CD4-positive, alpha-beta T cell (primary cell): ENCODE measurements around the gene WDR4. TPM values are rescaled to one million over a fixed set of nuclear protein-coding genes. Genes with fewer than 3 reads are reported as not detected.

ENCODE experiments used
- ATAC-seq: fragments of 200-7000 bp; cut with Tn5 transposase; one replicate; pipeline ENCODE4 v1.10.0; 2022; ENCODE audit warnings: mild to moderate bottlenecking; ENCODE audit not compliant: poor library complexity
- CTCF ChIA-PET: fragments of 350-600 bp; sonication (Branson Sonifier 250); formaldehyde crosslinking; loops from one replicate; lab custom pipeline; 2021; ENCODE audit warnings: antibody characterized with exemption, inconsistent platforms; lab: Charles Lee
- POLR2A ChIA-PET: fragments of 350-600 bp; sonication (Branson Sonifier 250); formaldehyde crosslinking; loops from one replicate; lab custom pipeline; 2021; ENCODE audit warnings: antibody characterized with exemption, inconsistent platforms; lab: Charles Lee
- DNase-seq, 14 experiments: peaks; one replicate each; pipeline ENCODE4 v3.0.0-alpha.2; 2013 to 2020; ENCODE audit warnings: mixed read lengths in 2 of 14
- H3K27ac ChIP-seq, 2 donors: one replicate each; pipeline versions ENCODE4 v1.5.1 to v1.7.0; 2013; ENCODE audit warnings: low read length in 2 of 2, low read depth in 1 of 2, mild to moderate bottlenecking in 1 of 2
- H3K27me3 ChIP-seq, 2 experiments: 1 replicate in 1 of 2; 2 replicates in 1 of 2; pipeline versions ENCODE4 v1.6.1 to v1.7.0; 2013; ENCODE audit warnings: low read length in 2 of 2, control low read depth in 1 of 2, mild to moderate bottlenecking in 1 of 2, moderate library complexity in 1 of 2; ENCODE audit not compliant: insufficient read depth in 2 of 2, control insufficient read depth in 1 of 2
- H3K36me3 ChIP-seq: one replicate; pipeline ENCODE4 v1.6.1; 2013; ENCODE audit warnings: low read length, control low read depth; ENCODE audit not compliant: insufficient read depth
- H3K4me1 ChIP-seq: one replicate; pipeline ENCODE4 v1.6.1; 2013; ENCODE audit warnings: low read length, control low read depth; ENCODE audit not compliant: insufficient read depth
- H3K4me3 ChIP-seq: one replicate; pipeline ENCODE4 v1.5.1; 2013; ENCODE audit warnings: mild to moderate bottlenecking, low read length, moderate library complexity
- H3K9me3 ChIP-seq, 2 experiments: 1 replicate in 1 of 2; 2 replicates in 1 of 2; pipeline versions ENCODE4 v1.6.1 to v1.7.0; 2013; ENCODE audit warnings: low read length in 2 of 2, mild to moderate bottlenecking in 2 of 2, control low read depth in 1 of 2, moderate library complexity in 1 of 2; ENCODE audit not compliant: control insufficient read depth in 1 of 2, insufficient read depth in 1 of 2
- H3K27ac Mint-ChIP-seq: one replicate; pipeline ENCODE4 v1.8.0; 2020; ENCODE audit warnings: mixed read lengths
- H3K27me3 Mint-ChIP-seq: one replicate; pipeline ENCODE4 v1.8.0; 2021; ENCODE audit warnings: mixed read lengths
- H3K36me3 Mint-ChIP-seq: one replicate; pipeline ENCODE4 v1.8.0; 2021; ENCODE audit warnings: low read depth, mixed read lengths
- H3K4me1 Mint-ChIP-seq: one replicate; pipeline ENCODE4 v1.8.0; 2021; ENCODE audit warnings: low read depth, mixed read lengths
- H3K4me3 Mint-ChIP-seq: one replicate; pipeline ENCODE4 v1.8.0; 2020; ENCODE audit warnings: mild to moderate bottlenecking, mixed read lengths
- H3K9me3 Mint-ChIP-seq: one replicate; pipeline ENCODE4 v1.8.0; 2020; ENCODE audit warnings: mixed read lengths
- CTCF ChIP-seq: fragments of 200-600 bp; IDR thresholded peaks from one replicate; pipeline ENCODE4 v1.8.0; 2022; ENCODE audit warnings: antibody characterized with exemption, mild to moderate bottlenecking
- intact Hi-C, 2 experiments: fragments of 100-400 bp; cut with DNase I in 1 of 2; cut with micrococcal nuclease in 1 of 2; formaldehyde crosslinking; loops; one replicate each; pipeline versions ENCODE4 v1.15.1 to v1.9.0; 2023 to 2025; cut with DNase I, micrococcal nuclease
- total RNA-seq, 174 experiments: library from RNA in 2 of 174; stranded (reverse) in 2 of 174; gene quantifications; one replicate each; pipeline ENCODE4 v1.2.3 and lab custom pipeline; 2021 to 2026

The WDR4 gene
- total RNA-seq, 2 experiments from 2014 or later, result 11.3 to 12.9 TPM

DNA sequence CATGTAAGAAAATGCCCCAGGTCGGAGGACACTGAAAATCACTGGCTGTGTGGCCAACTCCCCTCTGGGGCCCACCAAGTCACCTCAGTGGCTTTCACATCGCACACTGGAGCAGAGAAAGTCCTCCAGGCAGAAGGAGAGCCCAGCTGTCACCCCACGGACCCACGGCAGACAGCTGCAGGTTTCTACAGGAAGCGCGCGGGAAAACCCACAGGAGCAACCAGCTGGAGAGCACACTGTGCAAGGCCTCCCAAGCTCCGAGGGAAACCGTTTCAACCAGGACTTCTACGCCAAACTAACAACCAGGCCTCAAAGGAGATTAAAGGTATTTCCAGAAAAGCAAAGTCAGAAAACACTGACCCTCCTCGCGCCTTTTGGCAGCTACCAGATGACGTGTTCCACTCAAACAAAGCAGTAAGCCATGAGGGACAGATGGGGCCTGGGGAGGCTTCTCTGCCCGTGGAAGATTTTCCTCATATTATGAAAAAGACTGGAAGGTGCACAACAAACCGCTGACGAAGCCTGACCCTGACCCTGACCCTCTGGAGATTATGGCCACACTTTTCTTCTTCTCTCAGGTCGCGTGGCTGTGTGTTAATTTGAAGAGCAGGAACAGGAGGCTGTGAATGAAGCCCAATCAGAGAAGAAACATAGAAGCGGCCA, 21.0 kb downstream of the WDR4 start:
- Mint-ChIP-seq H3K27me3 (no peaks in the 10 kb centered on the region), H3K4me1 (no peaks in the 10 kb centered on the region), H3K9me3 (no peaks in the 10 kb centered on the region), H3K4me3 (no peak overlapping the region), H3K36me3 (peaks cover 69% of the 10 kb centered on the region), H3K27ac (no peak overlapping the region)
- DNase-seq, result no peak
- ChIA-PET POLR2A (no interaction called here), CTCF (no interaction called here)
- Histone ChIP-seq H3K9me3 (no peaks in the 10 kb centered on the region), H3K36me3 (peaks cover 85% of the 10 kb centered on the region), H3K27me3 (no peaks in the 10 kb centered on the region), H3K4me1 (no peaks in the 10 kb centered on the region), H3K4me3 (no peak overlapping the region), H3K27ac (no peak overlapping the region)
- intact Hi-C loops, result no loop called here
- ATAC-seq, result no peak
- no peak for TF ChIP-seq CTCF

DNA sequence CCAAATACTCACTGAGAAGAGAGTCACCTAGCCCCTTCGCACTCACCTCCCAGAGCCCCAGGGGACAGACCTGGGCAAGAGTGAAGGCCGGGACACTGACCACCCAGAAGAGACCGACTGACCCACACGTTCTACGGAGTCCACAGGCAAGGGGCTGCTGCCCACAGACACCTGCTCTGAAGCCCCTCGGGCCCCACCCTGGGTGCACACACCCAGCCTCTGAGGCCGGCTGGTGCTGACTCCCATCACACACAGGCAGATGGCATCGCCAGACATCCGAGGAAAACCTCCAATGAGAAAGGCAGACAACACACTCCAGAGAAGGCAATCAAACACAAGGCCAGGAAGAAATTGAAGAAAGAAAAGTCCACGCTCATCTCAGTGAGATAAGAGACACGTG, 22.1 kb downstream of the WDR4 start:
- H3K4me3 Mint-ChIP-seq, result no peak overlapping the region
- Histone ChIP-seq H3K36me3 (peaks cover 82% of the 10 kb centered on the region), H3K4me1 (no peaks in the 10 kb centered on the region), H3K27me3 (no peaks in the 10 kb centered on the region), H3K27ac (no peak overlapping the region), H3K9me3 (no peaks in the 10 kb centered on the region), H3K4me3 (no peak overlapping the region)
- POLR2A ChIA-PET, result no interaction called here
- CTCF ChIA-PET, result no interaction called here
- no peak for TF ChIP-seq CTCF
- no peaks in the 10 kb centered on the region for H3K9me3 Mint-ChIP-seq
- no peak overlapping the region for H3K27ac Mint-ChIP-seq
- DNase-seq (no peak), ATAC-seq (no peak)
- peaks cover 61% of the 10 kb centered on the region for H3K36me3 Mint-ChIP-seq
- no peaks in the 10 kb centered on the region for H3K27me3 Mint-ChIP-seq
- no peaks in the 10 kb centered on the region for H3K4me1 Mint-ChIP-seq
- intact Hi-C loops, result no loop called here

DNA sequence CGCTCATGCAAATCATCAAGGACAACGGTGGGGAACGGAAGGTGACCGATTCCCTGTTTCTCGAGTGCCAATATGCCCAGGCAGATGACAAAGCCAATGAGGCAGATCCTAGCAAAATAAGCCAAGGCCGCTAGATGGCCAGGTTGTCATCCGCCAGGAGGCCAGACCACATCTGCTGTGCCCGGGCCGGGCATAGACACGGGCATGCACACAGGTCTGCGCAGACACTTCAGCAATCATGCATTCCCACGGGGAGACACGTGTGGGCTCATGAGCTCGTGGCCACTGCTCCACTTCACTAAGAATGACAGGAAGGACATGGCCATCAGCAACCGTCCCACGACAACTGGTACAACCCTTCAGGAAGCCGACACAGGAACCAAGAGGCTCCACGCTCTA, 23.4 kb downstream of the WDR4 start:
- H3K4me3 Mint-ChIP-seq, result no peak overlapping the region
- no peaks in the 10 kb centered on the region for H3K27me3 ChIP-seq
- no peak overlapping the region for H3K4me3 ChIP-seq
- ATAC-seq (no peak), DNase-seq (no peak)
- ChIA-PET CTCF (no interaction called here), POLR2A (no interaction called here)
- no peaks in the 10 kb centered on the region for H3K4me1 ChIP-seq
- H3K4me1 Mint-ChIP-seq, result no peaks in the 10 kb centered on the region
- no peak overlapping the region for H3K27ac ChIP-seq
- H3K27me3 Mint-ChIP-seq, result no peaks in the 10 kb centered on the region
- H3K9me3 ChIP-seq, result no peaks in the 10 kb centered on the region
- H3K36me3 ChIP-seq, result peaks cover 87% of the 10 kb centered on the region
- H3K9me3 Mint-ChIP-seq, result no peaks in the 10 kb centered on the region
- TF ChIP-seq CTCF, result no peak
- no peak overlapping the region for H3K27ac Mint-ChIP-seq
- intact Hi-C loops, result no loop called here
- peaks cover 74% of the 10 kb centered on the region for H3K36me3 Mint-ChIP-seq
